Left cardiac atrium (tissue), 4 donors: ENCODE results near the gene OGG1. TPM values are rescaled to one million over a fixed set of nuclear protein-coding genes. Genes with fewer than 3 reads are reported as not detected.
"Not testable (repeated sequence)": the region's sequence is repeated elsewhere in the genome, so short reads cannot be mapped to it uniquely, and the experiment has no call there.

Experiments
- ATAC-seq, 2 donors: fragments of 200-7000 bp; cut with Tn5 transposase; one replicate each; pipeline ENCODE4 v1.9.1; 2020; ENCODE audit warnings: mild to moderate bottlenecking in 2 of 2, moderate library complexity in 2 of 2
- DNase-seq: peaks from one replicate; pipeline ENCODE4 v3.0.0-alpha.2; 2020
- intact Hi-C, 2 donors: fragments of 100-400 bp; cut with DNase I; formaldehyde crosslinking; loops; one replicate each; pipeline versions ENCODE4 v1.14.1 to v1.15.1; 2022 to 2023
- total RNA-seq, 2 donors: library from RNA; stranded (reverse); fragmentation: NEBNext Ultra II Directional; extraction: Animal tissue kit (Norgen Biotek cat#: 25700); gene quantifications; one replicate each; pipeline ENCODE4 v1.2.1, GENCODE V29; 2021
- donor health status: DM: no; HTN: yes; CAD: no.
- donor health status: DM: no; HTN: yes; CAD: no; lungs with severe emphysema.
- donor health status: DM: yes; HTN: yes; CAD: no.
- donor health status: Dilated cardiomyopathy.

OGG1 gene
- total RNA-seq, 2 donors from 2014 or later: 11.8 to 12.6 TPM

GRCh38 chr3:9750556-9751411, 1.0 kb downstream of the OGG1 start:
- intact Hi-C loops: no loop called here
- no peak for DNase-seq

DNA sequence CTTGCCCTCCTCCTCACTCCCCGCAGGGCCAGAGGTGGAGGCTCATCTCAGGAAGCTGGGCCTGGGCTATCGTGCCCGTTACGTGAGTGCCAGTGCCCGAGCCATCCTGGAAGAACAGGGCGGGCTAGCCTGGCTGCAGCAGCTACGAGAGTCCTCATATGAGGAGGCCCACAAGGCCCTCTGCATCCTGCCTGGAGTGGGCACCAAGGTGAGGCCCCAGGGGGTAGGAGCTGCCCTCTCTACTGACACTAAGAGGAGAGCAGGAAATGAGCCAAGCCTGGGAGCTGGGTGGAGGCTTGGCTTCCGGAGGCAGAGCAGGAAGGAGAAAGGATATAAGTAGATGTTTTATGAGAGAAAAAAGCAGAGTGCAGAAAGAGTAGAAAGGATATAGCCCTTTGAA, 4.9 kb downstream of the OGG1 start:
- DNase-seq (no peak), ATAC-seq (no peak)
- intact Hi-C loops: no loop called here

More at GRCh38 chr3:9750556-9751411, 1.0 kb downstream of the OGG1 start:
- ATAC-seq: no peak

DNA sequence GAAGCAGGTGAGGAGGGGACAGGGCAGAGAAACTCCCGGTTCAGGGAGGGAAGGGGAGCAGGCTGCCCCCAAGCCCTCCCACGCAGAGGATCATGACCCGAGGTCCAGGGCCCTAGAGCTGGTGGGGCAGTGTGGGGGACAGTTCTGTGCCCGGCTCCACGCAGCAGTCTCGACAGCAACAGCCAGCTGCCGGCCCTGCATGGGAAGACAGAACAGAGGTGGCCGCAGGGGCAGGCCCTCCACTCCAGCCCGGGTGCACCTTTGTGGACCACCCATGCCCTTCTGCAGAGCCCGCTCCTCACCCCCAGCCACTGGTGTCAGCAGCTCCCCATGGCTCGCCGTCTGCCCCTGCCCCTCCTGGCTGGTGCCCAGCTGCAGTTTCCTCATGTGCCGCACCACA, 7.7 kb downstream of the OGG1 start:
- ATAC-seq (no peak), DNase-seq (no peak)
- intact Hi-C loops: no loop called here

DNA sequence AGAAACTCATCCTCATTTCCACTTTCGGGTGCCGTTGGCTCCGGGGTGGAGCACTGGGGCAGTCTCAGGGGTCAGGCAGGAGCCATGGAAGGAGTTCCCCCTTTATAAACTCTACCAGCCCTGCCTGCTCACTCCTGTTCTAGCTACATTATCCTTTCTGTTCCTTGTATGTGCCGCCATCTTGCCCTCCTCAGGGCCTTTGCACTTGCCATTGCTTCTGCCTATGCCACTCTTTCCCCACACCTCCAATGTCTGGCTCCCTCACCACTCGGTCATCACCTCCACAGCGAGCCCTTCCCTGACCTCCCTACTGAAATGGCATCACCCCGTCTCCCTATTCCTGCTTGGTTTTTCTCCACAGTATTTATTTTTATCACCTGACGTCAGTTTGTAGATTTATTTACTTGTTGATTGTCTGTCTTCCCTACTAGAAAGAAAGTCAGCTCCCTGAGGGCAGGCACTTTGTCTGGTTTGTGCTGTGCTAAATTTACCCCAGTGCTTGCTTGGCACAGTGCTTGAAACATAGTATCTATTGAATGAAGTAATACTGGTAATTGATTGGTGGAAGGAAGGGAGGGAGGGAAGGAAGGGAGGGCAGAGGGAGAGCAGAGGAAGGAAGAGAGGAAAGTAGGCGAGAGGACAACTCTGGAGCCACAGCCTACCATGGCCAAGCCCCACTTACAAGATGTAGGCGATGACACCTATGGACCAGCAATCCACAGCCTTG, 11.2 kb downstream of the OGG1 start:
- DNase-seq (no peak), ATAC-seq (no peak)
- intact Hi-C loops: no loop called here

GRCh38 chr3:9761919-9762318, 12.2 kb downstream of the OGG1 start:
- ATAC-seq (no peak), DNase-seq (no peak)
- intact Hi-C loops: no loop called here

- no peak for ATAC-seq
- intact Hi-C loops: no loop called here
- no peak for DNase-seq
Measured at GRCh38 chr3:9762871-9763270, 13.1 kb downstream of the OGG1 start.

- ATAC-seq (no peak), DNase-seq (no peak)
- intact Hi-C loops: no loop called here
Measured at GRCh38 chr3:9765865-9766264, 16.1 kb downstream of the OGG1 start.

- peak in 1 of 2 donors; percentile 25 for ATAC-seq
- DNase-seq: peak; percentile 44
- intact Hi-C loops: no loop called here
Measured at GRCh38 chr3:9767418-9767817, 17.7 kb downstream of the OGG1 start.

DNA sequence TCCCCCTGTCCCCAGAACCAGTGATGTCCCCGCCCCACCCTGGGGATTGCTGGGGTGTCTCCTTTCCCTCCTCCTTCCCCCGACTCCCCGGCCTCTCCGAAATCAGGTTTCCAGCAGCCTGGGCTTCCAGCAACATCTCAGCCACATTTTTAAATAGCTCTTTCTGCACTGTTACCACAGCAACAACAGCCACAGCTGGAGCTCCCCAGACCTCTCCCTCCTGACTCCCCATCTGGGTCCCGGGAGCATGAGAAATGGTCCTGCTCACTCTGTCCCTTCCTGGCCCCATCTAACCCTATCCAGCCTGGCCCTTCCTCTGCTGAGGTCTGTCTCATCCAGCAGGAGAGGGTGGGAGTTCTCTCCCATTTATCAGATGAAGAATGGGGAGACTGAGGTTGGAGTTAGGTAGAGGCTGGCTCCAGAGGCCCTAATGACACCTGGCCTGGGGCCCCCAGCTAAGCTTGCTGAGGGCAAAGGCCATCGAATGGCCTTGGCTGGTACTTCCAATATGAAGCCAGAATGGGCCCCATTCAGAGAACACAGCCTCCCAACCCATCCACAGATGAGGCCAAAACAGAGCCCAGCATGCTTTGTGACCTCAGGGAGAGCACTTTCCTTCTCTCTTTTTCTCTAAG, 18.5 kb downstream of the OGG1 start:
- intact Hi-C loops: no loop called here
- ATAC-seq: no peak
- DNase-seq: no peak

DNA sequence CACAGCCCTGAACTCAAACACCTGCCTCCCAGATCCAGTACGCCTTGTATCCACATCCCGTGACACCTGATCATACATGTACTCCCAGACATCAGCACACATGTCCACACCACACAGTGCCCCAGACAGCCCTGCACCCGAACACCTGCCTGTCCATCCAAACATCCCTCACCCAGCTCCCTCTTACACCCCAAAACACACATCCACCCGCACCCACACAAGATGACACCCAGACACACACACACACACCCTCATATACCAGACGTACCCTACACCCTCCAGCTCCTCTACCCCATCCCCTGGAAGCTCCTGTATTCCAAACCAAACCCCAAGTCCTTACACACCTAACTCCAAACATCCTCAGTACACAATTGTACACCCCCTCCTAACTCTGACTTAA, 19.3 kb downstream of the OGG1 start:
- no peak for DNase-seq
- ATAC-seq: no peak
- intact Hi-C loops: no loop called here

GRCh38 chr3:9769426-9770275, 19.9 kb downstream of the OGG1 start, which contains the start of gene CAMK1:
TSS of gene CAMK1 (minus strand) at chr3:9769947. CDS start at chr3:9767749, 2,198 bp downstream.
- DNase-seq: peak; percentile 88
- intact Hi-C loops: no loop called here

DNA sequence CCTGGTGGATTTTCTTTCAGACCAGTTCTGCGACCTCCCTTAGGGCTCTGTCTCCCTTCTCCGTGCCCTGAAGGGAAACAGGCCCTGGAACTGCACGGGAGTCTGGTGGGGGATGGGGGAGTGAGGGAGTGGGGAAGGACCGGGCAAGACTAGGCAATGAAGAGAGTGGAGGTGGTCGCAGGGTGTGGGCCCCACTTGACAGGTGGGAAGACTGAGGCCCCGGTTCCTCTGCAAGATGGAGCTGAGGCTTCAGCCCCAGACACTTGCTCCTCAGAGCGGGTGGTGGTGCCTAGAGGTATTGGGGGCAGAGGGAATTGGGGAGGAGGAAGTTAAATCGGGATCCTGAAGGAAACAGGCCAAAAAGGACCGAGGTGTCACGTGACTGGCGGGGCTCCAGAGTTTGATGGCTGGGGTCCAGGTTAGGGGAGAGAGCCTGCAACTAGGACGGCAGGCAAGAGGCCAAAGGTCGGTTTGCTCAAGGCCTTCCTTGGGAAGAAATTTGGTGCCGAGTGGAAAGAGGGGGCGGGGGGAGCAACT, 20.6 kb downstream of the OGG1 start:
- DNase-seq: peak; percentile 91
- ATAC-seq: peak; percentile 34 to 75
- intact Hi-C loops: no loop called here

More at GRCh38 chr3:9769426-9770275, 19.9 kb downstream of the OGG1 start, which contains the start of gene CAMK1:
- ATAC-seq: peak; percentile 95

- intact Hi-C loops, ATAC-seq, DNase-seq: not testable (repeated sequence)
Measured at GRCh38 chr3:9771007-9771406, 21.3 kb downstream of the OGG1 start.

GRCh38 chr3:9776896-9777693, 27.3 kb downstream of the OGG1 start:
- no peak for DNase-seq
- ATAC-seq: no peak
- intact Hi-C loops: no loop called here

DNA sequence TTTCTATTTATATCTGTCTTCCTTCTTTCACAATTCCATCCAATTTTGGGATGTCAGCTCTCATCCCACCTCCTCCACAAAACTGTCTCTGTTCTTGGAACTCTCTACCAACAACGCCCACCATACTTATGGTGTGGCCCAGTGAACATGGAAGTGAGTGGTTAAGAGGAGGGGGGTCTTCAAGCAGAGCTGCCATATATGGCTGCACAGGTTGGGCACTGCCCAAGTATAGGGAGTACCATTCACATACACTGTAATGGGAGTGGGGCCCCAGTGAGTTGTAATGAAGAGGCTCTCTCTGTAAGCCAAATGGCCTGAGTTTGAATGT, 27.9 kb downstream of the OGG1 start:
- DNase-seq (no peak), ATAC-seq (no peak)
- intact Hi-C loops: no loop called here

DNA sequence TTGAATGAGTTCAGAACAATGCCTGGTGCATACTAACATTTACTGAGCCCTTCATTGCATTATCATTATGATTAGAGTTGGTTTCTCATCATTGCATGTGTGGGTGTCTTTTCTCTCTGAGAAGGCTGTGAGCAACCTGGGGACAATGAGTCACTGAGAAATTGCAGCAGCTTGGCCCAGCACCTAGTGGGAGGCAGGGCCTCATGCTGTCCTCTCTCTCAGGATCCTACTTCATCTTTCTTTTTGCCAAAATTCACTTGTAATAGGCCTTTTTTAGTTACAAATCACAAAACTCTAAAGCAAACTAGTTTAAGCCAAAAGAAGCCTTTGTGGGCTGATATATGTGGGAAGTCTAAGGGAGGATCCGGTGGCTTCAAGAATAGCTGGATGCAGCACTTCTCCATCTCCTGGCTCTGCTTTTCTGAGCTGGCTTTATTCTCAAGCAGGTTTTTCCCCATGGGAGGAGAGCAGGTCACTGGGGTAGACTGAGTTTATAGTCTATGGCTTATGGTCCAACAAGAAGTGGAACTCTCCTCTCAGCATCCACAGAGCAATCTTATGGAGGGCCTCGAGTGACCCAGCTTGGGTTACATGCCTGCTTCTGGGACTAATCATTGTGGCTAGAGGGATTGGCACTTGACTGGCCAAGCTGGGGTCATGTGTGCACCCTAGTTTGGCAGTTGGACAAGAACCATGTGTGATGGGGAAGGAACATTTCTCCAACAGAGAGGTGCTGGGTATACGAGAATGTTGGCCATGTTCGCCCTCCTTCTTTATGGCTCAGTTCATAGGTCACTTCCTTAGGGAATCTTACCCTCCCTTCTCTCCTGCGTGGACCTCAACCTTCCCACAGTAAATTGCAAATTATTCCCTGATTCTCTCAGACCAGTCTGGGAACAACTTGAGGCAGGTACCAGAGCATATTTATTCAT, 28.7 kb downstream of the OGG1 start:
- intact Hi-C loops: no loop called here
- DNase-seq (no peak), ATAC-seq (peak in 1 of 2 donors; percentile 52)

DNA sequence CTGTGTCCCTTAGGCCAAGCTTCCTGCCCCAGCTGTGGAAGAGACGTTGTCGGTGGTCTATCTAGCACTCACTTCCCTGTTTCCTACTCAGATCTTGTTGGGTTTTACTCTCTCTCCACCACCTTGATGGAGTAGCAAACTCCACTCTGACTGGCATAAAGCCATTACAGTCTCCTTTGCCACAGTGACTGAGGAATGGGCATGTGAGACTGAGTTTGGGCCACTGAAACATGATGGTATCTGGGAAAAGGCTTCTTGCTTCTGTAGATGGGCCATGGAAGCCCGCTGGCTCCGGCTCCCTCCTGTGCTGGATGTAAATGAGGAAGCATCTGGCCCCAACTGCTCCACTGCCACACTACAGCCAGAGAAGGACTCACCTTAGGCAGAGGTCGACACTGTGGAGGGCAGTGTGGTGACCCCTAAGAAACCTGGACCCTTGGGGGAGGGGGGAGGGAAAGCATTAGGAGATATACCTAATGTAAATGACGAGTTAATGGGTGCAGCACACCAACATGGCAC, 29.4 kb downstream of the OGG1 start:
- intact Hi-C loops: no loop called here
- peak; percentile 3 for DNase-seq
- peak in 1 of 2 donors; percentile 12 for ATAC-seq
